SK-N-SH treated with all-trans-retinoic acid at 6 μM for 48 hours (cell line): ENCODE measurements around the gene KRTAP10-1.

Experiments
- ATAC-seq: fragments of 200-7000 bp; cut with Tn5 transposase; 3 replicates; pipeline ENCODE4 v1.9.1; 2020; ENCODE audit warnings: mild to moderate bottlenecking, moderate library complexity
- ARNTL ChIP-seq: fragments of 450-650 bp; formaldehyde crosslinking; IDR thresholded peaks from 2 replicates; pipeline ENCODE4 v1.5.0; 2020; ENCODE audit warnings: low read depth, mild to moderate bottlenecking, moderate library complexity, borderline replicate concordance
- BACH2 ChIP-seq: fragments of 250-450 bp; sonication (Bioruptor Pico); IDR thresholded peaks from 2 replicates; pipeline ENCODE4 v1.9.0; 2021; ENCODE audit warnings: mild to moderate bottlenecking, borderline replicate concordance
- CSDC2 ChIP-seq: fragments of 250-450 bp; sonication (Bioruptor Pico); IDR thresholded peaks from 2 replicates; pipeline ENCODE4 v1.5.0; 2020; ENCODE audit warnings: mild to moderate bottlenecking, moderate library complexity
- ESRRG ChIP-seq: fragments of 250-450 bp; sonication (Bioruptor Pico); IDR thresholded peaks from 2 replicates; pipeline ENCODE4 v1.6.1; 2021; ENCODE audit warnings: mild to moderate bottlenecking
- GLIS3 ChIP-seq: fragments of 250-450 bp; sonication (Bioruptor Pico); IDR thresholded peaks from 2 replicates; pipeline ENCODE4 v1.5.0; 2020; ENCODE audit warnings: mild to moderate bottlenecking, moderate library complexity
- ISL1 ChIP-seq: fragments of 250-450 bp; sonication (Bioruptor Pico); IDR thresholded peaks from 2 replicates; pipeline ENCODE4 v2.1.2; 2022; ENCODE audit warnings: mild to moderate bottlenecking, moderate library complexity
- OSR1 ChIP-seq: fragments of 250-450 bp; sonication (Bioruptor Pico); IDR thresholded peaks from 2 replicates; pipeline ENCODE4 v1.8.0; 2022; ENCODE audit warnings: moderate library complexity, mild to moderate bottlenecking, inconsistent platforms
- PPARA ChIP-seq: fragments of 250-450 bp; sonication (Bioruptor Pico); IDR thresholded peaks from 2 replicates; pipeline ENCODE4 v1.5.0; 2020; ENCODE audit warnings: mild to moderate bottlenecking, borderline replicate concordance
- RARB ChIP-seq: fragments of 250-450 bp; sonication (Bioruptor Pico); IDR thresholded peaks from 2 replicates; pipeline ENCODE4 v1.8.0; 2021; ENCODE audit warnings: mild to moderate bottlenecking, moderate library complexity
- SNAI2 ChIP-seq: fragments of 250-450 bp; sonication (Bioruptor Pico); IDR thresholded peaks from 2 replicates; pipeline ENCODE4 v1.5.0; 2020; ENCODE audit warnings: mild to moderate bottlenecking, moderate library complexity
- TCF4 ChIP-seq: fragments of 250-450 bp; sonication (Bioruptor Pico); IDR thresholded peaks from 2 replicates; pipeline ENCODE4 v1.8.0; 2021; ENCODE audit warnings: mild to moderate bottlenecking, moderate library complexity, borderline replicate concordance
- TOX ChIP-seq: fragments of 250-450 bp; sonication (Bioruptor Pico); IDR thresholded peaks from 2 replicates; pipeline ENCODE4 v1.8.0; 2021; ENCODE audit warnings: mild to moderate bottlenecking, moderate library complexity, borderline replicate concordance
- ZC3H10 ChIP-seq: fragments of 250-450 bp; sonication (Bioruptor Pico); IDR thresholded peaks from 2 replicates; pipeline ENCODE4 v1.5.1; 2021; ENCODE audit warnings: mild to moderate bottlenecking, moderate library complexity
- ZFP3 ChIP-seq: fragments of 250-450 bp; sonication (Bioruptor Pico); IDR thresholded peaks from 2 replicates; pipeline ENCODE4 v1.5.0; 2020; ENCODE audit warnings: mild to moderate bottlenecking, moderate library complexity
- ZFP30 ChIP-seq: fragments of 450-650 bp; formaldehyde crosslinking; IDR thresholded peaks from 2 replicates; pipeline ENCODE4 v1.5.0; 2022; ENCODE audit warnings: mild to moderate bottlenecking, moderate library complexity
- ZNF565 ChIP-seq: fragments of 450-650 bp; formaldehyde crosslinking; conservative IDR thresholded peaks from 2 replicates; pipeline ENCODE4 v1.5.0; 2020; ENCODE audit warnings: low read depth, mild to moderate bottlenecking, moderate library complexity
- ZNF70 ChIP-seq: fragments of 450-650 bp; formaldehyde crosslinking; IDR thresholded peaks from 2 replicates; pipeline ENCODE4 v1.5.0; 2020; ENCODE audit warnings: mild to moderate bottlenecking, moderate library complexity
- ZNF8 ChIP-seq: fragments of 450-650 bp; formaldehyde crosslinking; IDR thresholded peaks from 2 replicates; pipeline ENCODE4 v1.5.0; 2020; ENCODE audit warnings: mild to moderate bottlenecking, moderate library complexity
- TF ChIP-seq, protein P1 (sequence below): fragments of 250-450 bp; sonication (Bioruptor Pico); IDR thresholded peaks from 2 replicates; pipeline ENCODE4 v1.8.0; 2020; ENCODE audit warnings: mild to moderate bottlenecking, moderate library complexity, borderline replicate concordance
- TF ChIP-seq, protein P2 (sequence below): fragments of 250-450 bp; sonication (Bioruptor Pico); IDR thresholded peaks from 2 replicates; pipeline ENCODE4 v1.8.0; 2021; ENCODE audit warnings: low read depth, mild to moderate bottlenecking, moderate library complexity, borderline replicate concordance
- TF ChIP-seq, protein P3 (sequence below): fragments of 250-450 bp; sonication (Bioruptor Pico); IDR thresholded peaks from 2 replicates; pipeline ENCODE4 v1.5.0; 2020; ENCODE audit warnings: mild to moderate bottlenecking, moderate library complexity
- TF ChIP-seq, protein P4 (sequence below): fragments of 250-450 bp; sonication (Bioruptor Pico); IDR thresholded peaks from 2 replicates; pipeline ENCODE4 v1.5.1; 2020; ENCODE audit warnings: low read depth, mild to moderate bottlenecking, moderate library complexity

Gene KRTAP10-1

DNA sequence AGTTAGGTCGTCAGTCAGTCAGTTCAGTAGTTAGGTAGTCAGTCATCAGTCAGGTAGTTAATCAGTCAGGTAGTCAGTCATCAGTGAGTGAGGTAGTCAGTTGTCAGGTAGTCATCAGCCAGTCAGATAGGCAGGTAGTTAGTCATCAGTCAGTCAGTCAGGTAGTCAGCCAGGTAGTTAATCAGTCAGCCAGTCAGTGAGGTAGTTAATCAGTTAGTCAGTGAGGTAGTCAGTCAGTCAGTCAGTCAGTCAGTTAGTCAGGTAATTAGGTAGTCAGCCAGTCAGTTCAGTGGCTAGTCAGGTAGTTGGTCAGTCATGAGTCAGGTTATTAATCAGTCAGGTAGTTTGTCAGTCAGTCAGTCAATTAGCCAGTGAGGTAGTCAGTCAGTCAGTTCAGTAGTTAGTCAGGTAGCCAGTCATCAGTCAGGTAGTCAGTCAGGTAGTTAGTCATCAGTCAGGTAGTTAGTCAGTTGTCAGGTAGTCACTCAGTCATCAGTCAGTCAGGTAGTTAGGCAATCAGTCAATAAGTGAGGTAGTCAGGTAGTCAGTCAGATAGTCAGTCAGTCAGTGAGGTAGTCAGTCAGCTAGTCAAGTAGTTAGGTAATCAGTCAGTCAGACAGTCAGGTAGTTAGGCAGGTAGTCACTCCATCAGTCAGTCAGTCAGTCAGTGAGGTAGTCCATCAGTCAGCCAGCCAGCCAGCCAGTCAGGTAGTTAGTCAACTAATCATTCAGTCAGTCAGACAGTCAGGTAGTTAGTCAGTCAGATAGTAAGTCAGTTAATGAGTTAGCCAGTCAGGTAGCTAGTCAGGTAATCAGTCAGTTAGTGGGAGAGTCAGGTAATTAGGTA, 16.2 kb downstream of the KRTAP10-1 start (continued):
- TF ChIP-seq, protein P1, sequence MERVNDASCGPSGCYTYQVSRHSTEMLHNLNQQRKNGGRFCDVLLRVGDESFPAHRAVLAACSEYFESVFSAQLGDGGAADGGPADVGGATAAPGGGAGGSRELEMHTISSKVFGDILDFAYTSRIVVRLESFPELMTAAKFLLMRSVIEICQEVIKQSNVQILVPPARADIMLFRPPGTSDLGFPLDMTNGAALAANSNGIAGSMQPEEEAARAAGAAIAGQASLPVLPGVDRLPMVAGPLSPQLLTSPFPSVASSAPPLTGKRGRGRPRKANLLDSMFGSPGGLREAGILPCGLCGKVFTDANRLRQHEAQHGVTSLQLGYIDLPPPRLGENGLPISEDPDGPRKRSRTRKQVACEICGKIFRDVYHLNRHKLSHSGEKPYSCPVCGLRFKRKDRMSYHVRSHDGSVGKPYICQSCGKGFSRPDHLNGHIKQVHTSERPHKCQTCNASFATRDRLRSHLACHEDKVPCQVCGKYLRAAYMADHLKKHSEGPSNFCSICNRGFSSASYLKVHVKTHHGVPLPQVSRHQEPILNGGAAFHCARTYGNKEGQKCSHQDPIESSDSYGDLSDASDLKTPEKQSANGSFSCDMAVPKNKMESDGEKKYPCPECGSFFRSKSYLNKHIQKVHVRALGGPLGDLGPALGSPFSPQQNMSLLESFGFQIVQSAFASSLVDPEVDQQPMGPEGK (CRISPR knock-in tag) = no peak

DNA sequence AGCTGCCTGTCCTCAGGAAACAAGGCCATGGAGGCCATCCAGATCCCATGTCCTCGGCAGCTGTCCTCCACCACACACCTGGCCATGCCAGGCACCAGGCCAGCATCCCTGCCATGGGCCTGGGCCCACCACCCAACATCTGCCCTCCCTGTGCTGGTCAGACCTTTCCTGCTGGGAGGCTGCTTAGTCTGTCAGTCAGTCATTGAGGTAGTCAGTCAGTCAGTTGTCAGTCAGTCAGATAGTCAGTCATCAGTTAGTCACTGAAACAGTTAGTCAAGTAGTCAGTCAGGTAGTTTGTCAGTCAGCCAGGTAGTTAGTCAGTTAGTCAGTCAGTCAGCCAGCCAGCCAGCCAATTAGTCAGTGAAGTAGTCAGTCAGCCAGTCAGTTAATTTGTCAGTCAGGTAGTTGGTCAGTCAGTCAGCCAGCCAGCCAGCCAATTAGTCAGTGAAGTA, 17.2 kb downstream of the KRTAP10-1 start:
- no peak for ATAC-seq
- TF ChIP-seq BACH2 (CRISPR knock-in tag) = no peak
- TF ChIP-seq SNAI2 (CRISPR knock-in tag) = no peak
- TF ChIP-seq TCF4 (CRISPR knock-in tag) = no peak
- TF ChIP-seq, protein P2, sequence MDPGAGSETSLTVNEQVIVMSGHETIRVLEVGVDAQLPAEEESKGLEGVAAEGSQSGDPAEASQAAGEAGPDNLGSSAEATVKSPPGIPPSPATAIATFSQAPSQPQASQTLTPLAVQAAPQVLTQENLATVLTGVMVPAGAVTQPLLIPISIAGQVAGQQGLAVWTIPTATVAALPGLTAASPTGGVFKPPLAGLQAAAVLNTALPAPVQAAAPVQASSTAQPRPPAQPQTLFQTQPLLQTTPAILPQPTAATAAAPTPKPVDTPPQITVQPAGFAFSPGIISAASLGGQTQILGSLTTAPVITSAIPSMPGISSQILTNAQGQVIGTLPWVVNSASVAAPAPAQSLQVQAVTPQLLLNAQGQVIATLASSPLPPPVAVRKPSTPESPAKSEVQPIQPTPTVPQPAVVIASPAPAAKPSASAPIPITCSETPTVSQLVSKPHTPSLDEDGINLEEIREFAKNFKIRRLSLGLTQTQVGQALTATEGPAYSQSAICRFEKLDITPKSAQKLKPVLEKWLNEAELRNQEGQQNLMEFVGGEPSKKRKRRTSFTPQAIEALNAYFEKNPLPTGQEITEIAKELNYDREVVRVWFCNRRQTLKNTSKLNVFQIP = no peak
- no peak for TF ChIP-seq RARB (CRISPR knock-in tag)
- TF ChIP-seq, protein P3, sequence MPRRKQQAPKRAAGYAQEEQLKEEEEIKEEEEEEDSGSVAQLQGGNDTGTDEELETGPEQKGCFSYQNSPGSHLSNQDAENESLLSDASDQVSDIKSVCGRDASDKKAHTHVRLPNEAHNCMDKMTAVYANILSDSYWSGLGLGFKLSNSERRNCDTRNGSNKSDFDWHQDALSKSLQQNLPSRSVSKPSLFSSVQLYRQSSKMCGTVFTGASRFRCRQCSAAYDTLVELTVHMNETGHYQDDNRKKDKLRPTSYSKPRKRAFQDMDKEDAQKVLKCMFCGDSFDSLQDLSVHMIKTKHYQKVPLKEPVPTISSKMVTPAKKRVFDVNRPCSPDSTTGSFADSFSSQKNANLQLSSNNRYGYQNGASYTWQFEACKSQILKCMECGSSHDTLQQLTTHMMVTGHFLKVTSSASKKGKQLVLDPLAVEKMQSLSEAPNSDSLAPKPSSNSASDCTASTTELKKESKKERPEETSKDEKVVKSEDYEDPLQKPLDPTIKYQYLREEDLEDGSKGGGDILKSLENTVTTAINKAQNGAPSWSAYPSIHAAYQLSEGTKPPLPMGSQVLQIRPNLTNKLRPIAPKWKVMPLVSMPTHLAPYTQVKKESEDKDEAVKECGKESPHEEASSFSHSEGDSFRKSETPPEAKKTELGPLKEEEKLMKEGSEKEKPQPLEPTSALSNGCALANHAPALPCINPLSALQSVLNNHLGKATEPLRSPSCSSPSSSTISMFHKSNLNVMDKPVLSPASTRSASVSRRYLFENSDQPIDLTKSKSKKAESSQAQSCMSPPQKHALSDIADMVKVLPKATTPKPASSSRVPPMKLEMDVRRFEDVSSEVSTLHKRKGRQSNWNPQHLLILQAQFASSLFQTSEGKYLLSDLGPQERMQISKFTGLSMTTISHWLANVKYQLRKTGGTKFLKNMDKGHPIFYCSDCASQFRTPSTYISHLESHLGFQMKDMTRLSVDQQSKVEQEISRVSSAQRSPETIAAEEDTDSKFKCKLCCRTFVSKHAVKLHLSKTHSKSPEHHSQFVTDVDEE (CRISPR knock-in tag) = no peak
- TF ChIP-seq ZNF8 = no peak
- TF ChIP-seq ZFP3 (CRISPR knock-in tag) = no peak
- no peak for TF ChIP-seq CSDC2 (CRISPR knock-in tag)
- TF ChIP-seq ZFP30 = no peak
- TF ChIP-seq GLIS3 = no peak
- no peak for TF ChIP-seq PPARA (CRISPR knock-in tag)
- TF ChIP-seq, protein P4, sequence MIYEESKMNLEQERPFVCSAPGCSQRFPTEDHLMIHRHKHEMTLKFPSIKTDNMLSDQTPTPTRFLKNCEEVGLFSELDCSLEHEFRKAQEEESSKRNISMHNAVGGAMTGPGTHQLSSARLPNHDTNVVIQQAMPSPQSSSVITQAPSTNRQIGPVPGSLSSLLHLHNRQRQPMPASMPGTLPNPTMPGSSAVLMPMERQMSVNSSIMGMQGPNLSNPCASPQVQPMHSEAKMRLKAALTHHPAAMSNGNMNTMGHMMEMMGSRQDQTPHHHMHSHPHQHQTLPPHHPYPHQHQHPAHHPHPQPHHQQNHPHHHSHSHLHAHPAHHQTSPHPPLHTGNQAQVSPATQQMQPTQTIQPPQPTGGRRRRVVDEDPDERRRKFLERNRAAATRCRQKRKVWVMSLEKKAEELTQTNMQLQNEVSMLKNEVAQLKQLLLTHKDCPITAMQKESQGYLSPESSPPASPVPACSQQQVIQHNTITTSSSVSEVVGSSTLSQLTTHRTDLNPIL (CRISPR knock-in tag) = no peak
- TF ChIP-seq ZNF565 = no peak
- TF ChIP-seq ZC3H10 (CRISPR knock-in tag) = no peak
- TF ChIP-seq ESRRG (CRISPR knock-in tag) = no peak
- TF ChIP-seq ZNF70 = no peak
- no peak for TF ChIP-seq TOX
- no peak for TF ChIP-seq ARNTL (CRISPR knock-in tag)

DNA sequence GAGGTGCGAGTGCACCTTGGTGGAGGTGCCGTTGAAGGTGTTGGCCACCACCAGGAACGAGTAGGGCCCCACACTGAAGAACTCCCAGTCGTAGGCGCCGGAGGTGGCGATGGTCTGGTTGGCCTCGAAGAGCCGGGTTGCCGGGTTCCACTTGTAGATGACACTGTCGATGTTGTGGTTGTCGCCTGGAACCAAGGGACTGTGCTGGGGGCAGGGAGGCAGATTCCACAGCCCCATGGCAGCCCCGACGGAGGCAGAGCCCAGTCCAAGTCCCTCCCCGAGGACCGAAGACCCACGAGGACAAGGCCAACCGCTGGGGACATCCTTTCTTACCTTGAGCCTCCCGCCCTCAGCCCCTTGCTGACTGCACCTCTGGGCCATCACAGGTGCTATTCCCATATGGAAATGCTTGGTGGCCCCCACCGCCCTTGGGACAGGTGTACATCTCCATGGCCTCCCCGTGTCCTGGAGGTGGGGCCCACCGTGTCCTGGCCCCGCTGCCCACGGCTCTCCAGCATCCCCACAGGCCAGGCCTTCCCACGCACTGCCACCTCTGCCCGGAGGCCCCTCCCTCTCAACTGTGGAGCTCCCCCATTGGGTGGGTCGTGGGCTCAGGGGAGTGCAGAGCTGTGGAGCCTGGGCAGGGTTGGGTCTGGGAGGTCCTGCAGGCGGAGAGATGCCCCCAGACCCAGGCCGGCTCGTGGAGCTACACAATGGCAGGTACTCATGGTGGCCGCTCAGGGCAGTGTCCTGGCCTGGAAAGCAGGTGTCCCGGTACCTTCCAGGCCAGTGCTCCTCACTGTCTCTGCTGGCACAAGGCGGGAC, 17.9 kb downstream of the KRTAP10-1 start:
- ATAC-seq = no peak
- TF ChIP-seq RARB (CRISPR knock-in tag) = no peak
- TF ChIP-seq ZNF8 = no peak
- TF ChIP-seq ESRRG (CRISPR knock-in tag) = no peak
- TF ChIP-seq TOX = no peak
- no peak for TF ChIP-seq ZNF565
- TF ChIP-seq, protein P1 (CRISPR knock-in tag) = no peak
- TF ChIP-seq ZC3H10 (CRISPR knock-in tag) = no peak
- no peak for TF ChIP-seq OSR1 (CRISPR knock-in tag)
- TF ChIP-seq TCF4 (CRISPR knock-in tag) = no peak
- no peak for TF ChIP-seq ISL1 (CRISPR knock-in tag)
- no peak for TF ChIP-seq PPARA (CRISPR knock-in tag)
- no peak for TF ChIP-seq ARNTL (CRISPR knock-in tag)
- TF ChIP-seq ZNF70 = no peak
